Inflammatory macrophage treated with lipopolysaccharide for 1 hour (primary cell): Measurements from ENCODE around the gene RAB40C.
A peak's percentile ranks its signal among the peaks of the same experiment; 100 is the strongest.

ENCODE experiments used
- DNase-seq, 2 donors: peaks; one replicate each; pipeline ENCODE4 v3.0.0-alpha.2; 2020 to 2022

RAB40C gene

GRCh38 chr16:648781-649589, 59.1 kb downstream of the RAB40C start, which contains the start of gene WDR90:
TSS of gene WDR90 (plus strand) at chr16:649365. CDS start at chr16:649417, 52 bp downstream.
- peak; percentile 89 to 92 for DNase-seq

- DNase-seq: no peak
Observed at GRCh38 chr16:649631-650030, 59.8 kb downstream of the RAB40C start.

DNA sequence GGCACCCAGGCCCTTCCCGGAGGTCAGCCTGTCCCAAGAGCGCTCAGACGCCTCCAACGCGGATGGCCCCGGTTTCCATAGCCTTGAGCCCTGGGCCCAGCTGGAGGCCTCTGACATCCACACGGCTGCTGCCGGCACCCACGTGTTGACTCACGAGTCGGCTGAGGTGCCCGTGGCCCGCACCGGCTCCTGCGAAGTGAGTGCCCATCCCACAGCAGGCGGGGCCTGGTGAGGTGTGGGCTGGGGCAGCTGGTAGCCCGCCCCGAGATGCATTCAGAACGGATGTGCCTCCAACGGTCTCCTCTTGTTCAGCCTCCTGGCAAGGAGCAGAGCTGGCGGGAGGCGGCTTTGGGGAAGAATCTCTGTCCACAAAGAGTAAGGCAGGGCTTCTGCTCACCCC, 62.0 kb downstream of the RAB40C start:
- DNase-seq: no peak

DNA sequence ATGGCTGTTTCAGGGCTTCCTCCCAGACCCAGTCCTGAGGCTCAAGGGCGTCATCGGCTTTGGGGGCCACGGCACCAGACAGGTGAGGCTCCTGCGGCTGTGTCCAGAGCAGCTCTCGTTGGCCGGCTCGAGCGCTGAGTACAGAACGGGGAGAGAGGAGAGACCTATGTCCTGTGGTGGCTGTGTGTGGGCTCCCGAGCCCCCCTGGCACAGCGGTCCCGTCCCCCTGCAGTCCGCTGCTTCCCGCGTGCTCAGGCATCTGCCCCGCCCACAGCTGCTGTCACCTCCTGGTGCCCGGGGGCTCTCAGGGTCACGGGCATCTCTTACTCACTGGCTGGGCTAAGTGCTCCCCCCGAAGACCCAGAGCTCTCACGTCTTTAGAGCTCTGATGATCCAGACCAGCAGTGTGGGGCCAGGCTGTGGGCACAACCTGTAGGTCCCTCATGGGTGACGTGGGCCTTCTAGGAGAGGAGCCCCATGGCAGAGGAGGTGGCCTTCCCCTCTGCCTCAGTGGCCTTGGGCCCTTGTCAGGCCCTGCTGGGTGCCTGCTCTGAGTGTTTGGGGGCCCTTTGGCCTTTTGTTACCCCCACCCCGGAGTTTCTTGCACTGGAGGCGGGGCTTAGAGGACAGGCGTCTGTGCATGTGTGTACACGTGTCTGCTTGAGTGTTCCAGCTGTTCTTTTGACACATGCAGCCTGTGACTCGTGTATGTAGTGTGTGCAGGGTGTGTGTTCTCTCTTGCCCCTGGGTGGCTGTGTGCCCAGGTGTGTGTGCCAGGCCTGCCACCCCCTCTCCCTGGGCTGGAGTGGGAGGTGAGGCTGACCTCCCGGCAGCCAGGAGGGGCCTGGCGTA, 62.8 kb downstream of the RAB40C start:
- no peak for DNase-seq

GRCh38 chr16:654034-654433, 64.2 kb downstream of the RAB40C start:
- DNase-seq: no peak

- no peak for DNase-seq
Observed at GRCh38 chr16:657487-657886, 67.6 kb downstream of the RAB40C start.

DNA sequence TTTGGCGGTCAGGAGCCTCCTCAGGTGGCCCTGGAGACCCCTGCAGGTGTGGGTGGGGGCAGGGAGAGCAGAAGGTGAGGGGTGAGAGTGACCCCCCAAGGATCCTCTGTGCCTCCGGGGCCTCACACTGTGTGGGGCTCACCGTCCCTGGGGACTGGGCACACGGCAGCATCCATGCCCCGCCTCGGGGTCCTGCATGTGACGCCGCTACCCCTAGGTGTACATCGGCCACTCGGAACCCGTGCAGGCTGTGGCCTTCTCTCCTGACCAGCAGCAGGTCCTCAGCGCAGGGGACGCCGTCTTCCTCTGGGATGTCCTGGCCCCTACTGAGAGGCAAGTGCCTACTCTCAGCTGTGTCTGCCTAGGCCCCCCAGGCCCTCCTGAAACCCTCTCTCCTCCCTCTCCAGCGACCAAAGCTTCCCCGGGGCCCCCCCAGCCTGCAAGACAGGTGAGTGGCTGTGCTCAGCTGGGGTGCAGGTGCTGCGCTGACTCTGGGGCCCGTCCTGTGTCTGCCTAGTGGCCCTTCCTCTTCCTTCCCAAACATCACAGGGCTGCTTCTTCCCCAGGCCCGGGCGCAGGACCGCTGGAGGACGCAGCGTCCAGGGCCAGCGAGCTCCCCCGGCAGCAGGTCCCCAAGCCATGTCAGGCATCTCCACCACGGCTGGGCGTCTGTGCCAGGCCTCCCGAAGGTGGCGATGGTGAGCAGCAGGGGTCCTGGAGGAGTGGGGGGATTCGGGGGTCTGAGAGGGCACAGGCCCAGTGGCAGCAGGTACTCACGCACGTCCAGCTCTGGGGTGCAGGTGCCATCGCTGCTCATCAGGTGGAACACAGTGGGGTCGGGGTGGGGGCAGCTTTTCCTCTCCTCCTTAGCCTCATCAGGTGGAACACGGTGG, 69.1 kb downstream of the RAB40C start:
- no peak for DNase-seq

- DNase-seq: no peak
Observed at GRCh38 chr16:659618-660017, 69.8 kb downstream of the RAB40C start.

DNA sequence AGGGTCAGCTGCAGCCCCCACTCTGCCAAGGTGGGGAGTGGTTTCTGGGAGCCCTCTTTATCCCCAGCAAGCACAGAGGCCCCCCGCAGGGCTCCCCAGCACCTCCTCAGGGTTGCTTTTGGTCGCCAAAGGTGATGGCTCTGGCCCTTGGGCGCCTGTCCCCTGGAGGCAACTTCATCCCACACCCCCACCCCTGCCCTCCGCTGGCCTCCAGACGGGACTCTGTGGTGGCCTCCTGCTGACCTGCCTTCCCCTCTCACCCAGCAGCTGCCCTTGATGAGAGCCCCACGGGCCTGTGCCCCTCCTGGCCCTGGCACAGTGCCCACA, 70.2 kb downstream of the RAB40C start:
- no peak for DNase-seq

DNA sequence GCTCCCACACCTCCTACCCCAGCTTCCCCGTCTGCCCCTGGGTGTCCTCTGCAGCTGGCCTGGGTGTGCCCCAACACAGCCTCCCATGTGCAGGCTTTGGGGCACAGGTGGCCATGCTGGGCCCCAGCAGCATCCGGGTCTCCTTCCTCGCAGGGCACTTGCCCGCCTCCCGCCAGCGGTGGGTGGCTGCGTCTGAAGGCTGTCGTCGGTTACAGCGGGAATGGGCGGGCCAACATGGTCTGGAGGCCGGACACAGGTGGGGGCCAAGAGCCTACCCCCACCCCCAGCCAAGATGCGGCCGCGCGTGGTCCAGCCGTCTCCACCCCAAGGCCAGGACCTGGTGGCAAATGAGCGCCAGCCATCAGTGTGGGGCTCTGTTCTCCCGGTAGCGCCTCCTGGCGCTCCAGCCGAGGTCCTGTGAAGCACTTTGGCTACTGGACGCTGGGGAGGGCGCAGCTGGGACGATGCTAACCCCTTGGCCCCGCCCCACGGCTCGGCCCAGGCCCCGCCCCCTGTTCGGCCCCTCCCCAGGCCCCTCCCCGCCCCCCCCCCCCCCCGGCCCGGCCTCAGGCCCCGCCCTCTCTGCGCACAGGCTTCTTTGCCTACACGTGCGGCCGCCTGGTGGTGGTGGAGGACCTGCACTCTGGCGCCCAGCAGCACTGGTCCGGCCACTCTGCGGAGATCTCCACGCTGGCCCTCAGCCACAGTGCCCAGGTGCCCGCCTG, 70.8 kb downstream of the RAB40C start:
- peak; percentile 82 to 85 for DNase-seq

GRCh38 chr16:661184-661821, 71.4 kb downstream of the RAB40C start:
- DNase-seq: no peak

DNA sequence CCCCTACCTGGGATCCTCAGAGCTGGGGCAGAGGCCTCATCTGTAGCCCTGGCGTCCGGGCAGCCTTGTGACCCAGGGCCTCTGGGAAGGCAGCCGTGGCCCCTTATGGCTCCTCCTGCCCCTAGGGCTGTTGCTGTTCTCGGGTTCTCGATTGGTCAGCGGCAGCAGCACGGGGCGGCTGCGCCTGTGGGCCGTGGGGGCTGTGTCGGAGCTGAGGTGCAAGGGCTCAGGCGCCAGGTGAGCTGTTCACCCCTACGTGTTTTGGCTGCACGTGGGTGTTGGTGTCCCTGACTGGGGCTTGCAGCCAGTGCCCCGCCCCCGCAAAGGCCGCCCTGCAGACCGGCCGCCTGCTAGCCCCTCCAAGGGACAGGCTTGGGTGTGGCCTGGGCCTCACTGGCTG, 72.2 kb downstream of the RAB40C start:
- DNase-seq: no peak

DNA sequence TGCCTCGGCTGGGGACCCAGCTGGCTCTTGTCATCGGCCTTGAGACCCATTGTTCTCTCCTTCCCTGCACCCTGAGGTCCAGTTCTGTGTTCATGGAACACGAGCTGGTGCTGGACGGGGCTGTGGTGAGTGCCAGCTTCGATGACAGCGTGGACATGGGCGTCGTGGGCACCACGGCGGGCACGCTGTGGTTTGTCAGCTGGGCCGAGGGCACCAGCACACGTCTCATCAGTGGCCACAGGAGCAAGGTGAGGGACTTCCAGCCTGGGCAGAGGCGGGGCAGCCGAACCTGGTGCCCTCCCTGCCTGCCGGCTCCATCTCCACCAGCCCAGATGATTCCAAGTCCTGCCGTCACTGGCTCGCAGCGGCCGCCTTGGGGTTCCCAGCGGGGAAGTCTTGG, 72.7 kb downstream of the RAB40C start:
- no peak for DNase-seq

DNA sequence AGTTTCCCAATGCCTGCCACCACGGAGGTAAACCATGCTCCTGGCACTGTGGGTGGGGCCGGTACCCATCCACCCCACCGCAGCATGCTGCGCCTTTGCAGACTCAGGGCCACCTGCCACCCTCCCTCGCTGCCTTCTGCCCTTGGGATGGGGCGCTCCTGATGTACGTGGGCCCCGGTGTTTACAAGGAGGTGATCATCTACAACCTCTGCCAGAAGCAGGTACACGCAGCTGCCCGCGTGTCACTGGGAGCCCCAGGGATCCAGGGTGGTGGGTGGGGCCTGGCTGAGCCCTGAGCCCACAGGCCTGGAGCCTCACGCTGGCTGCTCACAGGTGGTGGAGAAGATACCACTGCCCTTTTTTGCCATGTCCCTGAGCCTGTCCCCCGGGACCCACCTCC, 76.7 kb downstream of the RAB40C start:
- DNase-seq: no peak

- DNase-seq: no peak
Observed at GRCh38 chr16:667113-667779, 77.4 kb downstream of the RAB40C start.

DNA sequence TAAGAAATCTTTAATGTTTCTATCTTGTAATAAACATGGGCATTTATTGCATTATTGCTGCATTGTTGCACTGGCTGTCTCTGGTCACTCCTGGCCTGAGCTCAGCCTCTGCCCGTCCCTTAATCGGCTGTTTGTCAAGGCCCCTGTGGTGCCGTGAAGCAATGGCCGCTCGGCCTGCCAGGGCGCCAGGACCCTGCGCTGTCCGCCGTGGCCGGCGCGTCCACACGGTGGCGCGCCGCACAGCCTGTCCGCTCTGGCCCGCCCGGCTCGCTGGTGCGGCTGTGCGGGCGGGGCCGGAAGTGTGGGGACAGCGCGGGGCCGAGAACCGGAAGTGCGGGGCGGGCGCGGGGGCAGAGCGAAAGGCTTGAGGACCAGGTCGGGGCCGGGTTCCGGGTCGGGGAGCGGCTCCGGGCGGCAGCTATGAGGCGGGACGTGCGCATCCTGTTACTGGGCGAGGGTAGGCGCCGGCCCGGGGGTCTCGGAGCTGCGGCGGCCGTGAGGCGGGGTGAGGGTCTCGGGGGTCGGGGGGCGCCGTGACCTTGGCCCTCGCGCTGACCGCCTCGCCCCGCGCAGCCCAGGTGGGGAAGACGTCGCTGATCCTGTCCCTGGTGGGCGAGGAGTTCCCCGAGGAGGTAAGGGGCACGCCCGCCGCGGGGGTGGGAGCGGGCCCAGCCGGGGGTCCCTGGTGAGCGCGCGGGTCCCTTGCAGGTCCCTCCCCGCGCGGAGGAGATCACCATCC, 78.1 kb downstream of the RAB40C start, which contains the start of gene RHOT2:
TSS of gene RHOT2 (plus strand) at position 353 of the 739 bp plus-strand sequence. CDS start at position 421, 68 bp downstream.
- peak; percentile 90 to 96 for DNase-seq

- DNase-seq: no peak
Observed at GRCh38 chr16:668519-669171, 78.8 kb downstream of the RAB40C start.

DNA sequence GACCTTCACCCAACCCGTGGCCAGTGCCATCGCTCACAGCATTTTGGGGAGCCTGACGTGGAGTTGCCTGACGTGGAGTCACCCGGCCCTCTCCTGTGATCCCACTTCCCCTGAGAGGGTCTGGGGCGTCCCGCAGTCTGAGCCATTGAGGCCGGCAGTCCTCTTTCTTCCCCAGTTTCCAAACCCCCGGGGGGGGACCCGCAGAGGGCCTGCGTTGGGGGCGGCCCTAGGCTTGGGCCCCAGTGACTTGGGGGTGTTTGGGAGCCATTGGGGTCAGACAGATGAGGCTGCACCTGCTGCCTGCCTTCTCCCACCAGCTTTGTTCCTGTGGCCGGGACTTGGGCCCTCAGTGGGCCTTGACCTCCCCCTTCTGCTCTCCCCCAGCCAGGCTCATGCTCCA, 79.8 kb downstream of the RAB40C start:
- no peak for DNase-seq

DNA sequence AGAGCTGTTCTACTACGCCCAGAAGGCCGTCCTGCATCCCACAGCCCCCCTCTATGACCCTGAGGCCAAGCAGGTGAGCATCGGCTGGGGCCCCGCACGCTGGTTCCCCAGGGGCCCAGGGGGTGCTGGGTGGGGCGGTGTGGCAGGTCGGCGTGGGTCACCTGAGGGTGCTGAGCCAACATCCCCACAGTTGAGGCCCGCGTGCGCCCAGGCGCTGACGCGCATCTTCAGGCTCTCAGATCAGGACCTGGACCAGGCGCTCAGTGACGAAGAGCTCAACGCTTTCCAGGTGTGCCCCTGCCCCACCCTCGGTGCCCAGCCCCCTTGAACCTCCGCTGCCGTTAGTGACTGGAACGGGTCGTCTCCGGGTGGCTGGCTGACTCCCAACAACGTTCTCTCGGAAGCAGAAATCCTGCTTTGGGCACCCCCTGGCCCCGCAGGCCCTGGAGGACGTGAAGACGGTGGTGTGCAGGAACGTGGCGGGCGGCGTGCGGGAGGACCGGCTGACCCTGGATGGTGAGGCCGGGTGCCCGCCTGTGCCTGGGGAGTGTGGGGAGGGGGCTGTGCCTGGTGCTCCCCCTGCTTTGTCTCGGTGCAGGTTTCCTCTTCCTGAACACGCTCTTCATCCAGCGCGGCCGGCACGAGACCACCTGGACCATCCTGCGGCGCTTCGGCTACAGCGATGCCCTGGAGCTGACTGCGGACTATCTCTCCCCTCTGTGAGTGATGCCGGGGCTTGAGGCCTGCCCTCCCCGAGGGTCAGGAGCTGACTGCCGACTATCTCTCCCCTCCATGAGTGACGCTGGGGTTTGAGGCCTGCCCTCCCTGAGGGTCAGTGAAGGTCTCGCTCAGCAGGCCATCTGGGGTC, 80.9 kb downstream of the RAB40C start:
- DNase-seq: no peak
